GM18502 (cell line): ENCODE results near the gene CITED4.

Experiments used
- ATAC-seq: cut with Tn5 transposase; IDR thresholded peaks from one replicate; pipeline ENCODE4 v1.9.1; 2021; ENCODE audit warnings: mild to moderate bottlenecking; ENCODE audit not compliant: unreplicated experiment, poor library complexity

The CITED4 gene

DNA sequence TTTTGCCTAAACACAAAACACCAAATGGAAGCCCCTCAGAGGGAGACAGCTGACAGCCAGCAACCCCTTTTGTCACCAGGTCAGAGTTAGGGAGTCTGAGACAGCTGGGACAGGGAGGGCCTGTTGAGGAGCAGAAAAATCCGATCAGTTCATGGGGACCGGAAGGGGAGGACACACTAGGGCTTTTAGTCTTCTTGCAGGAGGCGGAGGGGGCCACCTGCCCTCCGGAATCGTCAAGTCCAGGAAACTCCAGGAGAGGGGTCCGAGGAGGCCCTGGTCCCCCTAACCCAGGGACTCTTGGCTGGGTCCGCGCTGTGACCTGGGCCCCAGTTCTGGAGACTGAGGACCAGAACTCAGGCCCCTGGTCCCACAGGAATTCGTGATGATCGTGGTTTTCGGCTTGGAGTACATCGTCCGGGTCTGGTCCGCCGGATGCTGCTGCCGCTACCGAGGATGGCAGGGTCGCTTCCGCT, 44.3 kb downstream of the CITED4 start:
- ATAC-seq = no peak

DNA sequence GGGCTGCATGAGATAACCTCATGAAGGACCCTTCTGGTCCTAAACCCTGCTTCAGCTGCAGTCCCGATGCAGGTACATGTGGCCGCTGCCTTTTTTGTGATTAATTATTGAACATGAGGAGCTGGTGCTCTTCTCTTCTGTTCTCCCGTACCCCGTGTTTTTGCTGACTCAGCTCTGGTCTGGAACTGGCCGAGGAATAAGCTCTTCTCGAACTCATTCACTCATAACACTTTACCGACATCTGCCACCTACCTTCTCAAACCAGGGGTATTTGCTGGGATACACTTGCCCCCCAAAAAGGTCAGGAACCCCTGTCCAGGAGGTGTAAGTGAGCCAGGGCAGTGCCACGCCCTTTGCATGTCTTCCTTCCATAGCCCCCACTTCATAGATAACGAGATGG, 46.7 kb downstream of the CITED4 start:
- ATAC-seq = no peak
